GM23248 (cell line): ENCODE data around the gene MDM4.

Source experiments
- EZH2 ChIP-seq: fragments of 200-600 bp; sonication (generic); IDR thresholded peaks from 2 replicates; pipeline ENCODE4 v1.6.1; 2018; ENCODE audit warnings: antibody characterized with exemption, mild to moderate bottlenecking; ENCODE audit not compliant: insufficient read depth, poor library complexity, severe bottlenecking
- EZH2phosphoT487 ChIP-seq: fragments of 200-600 bp; sonication (generic); IDR thresholded peaks from 2 replicates; pipeline ENCODE4 v1.6.1; 2018; ENCODE audit warnings: antibody characterized with exemption, moderate library complexity, mild to moderate bottlenecking, low read depth; ENCODE audit not compliant: insufficient read depth

GRCh38 chr1:204472660-204473059 lies 43.5 kb upstream of the MDM4 start:
- TF ChIP-seq EZH2phosphoT487 (no peak), EZH2 (no peak)
